HG03469 (cell line): ENCODE results near the gene SERPINE3.

Experiments
- ATAC-seq: cut with Tn5 transposase; IDR thresholded peaks from one replicate; pipeline ENCODE4 v1.9.1; 2021; ENCODE audit warnings: mild to moderate bottlenecking, moderate library complexity, moderate number of reproducible peaks; ENCODE audit not compliant: unreplicated experiment

The SERPINE3 gene

DNA sequence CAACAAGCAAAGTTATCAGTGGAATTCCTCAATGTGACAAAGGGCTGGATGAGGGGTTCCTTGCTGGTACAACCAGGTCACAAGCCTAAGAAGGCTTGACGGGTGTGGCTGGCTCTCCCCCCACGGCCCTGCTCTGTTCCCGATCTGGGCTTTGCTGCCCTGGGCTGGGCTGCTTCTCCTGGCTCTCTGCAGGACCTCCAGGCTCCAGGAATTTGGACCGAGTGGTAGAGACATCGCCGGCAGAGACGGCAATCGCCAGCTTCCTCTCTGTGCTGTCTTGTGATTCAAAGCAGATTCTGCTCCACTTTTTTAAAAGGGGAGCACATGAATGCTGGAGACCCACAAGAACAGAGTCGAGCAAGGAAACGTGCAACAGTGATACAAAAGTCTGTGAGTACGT is at the start of gene SERPINE3:
TSS of gene SERPINE3 (plus strand) at position 338 of the 400 bp plus-strand sequence. CDS start 1,401 bp downstream, outside the sequence.
- ATAC-seq, result no peak

DNA sequence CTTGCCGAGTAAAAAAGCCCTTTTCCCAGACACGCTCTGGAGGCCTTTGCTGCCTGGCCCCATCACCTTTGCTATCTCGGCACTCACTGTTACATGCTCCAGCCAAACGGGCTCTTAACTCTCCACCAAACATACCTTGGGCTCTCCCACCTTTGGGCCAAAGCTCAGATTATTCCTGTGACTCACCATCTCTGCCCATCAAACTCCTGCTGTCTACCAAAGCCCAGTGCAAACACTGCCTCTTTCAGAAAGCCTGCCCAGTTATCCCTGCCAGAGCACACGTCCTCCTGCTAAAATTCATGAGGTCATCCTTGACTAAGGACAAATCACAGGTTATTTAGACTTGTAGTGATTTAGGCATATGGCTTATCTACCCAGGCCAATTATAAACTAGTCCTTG is 48.1 kb upstream of the SERPINE3 start:
- no peak for ATAC-seq

DNA sequence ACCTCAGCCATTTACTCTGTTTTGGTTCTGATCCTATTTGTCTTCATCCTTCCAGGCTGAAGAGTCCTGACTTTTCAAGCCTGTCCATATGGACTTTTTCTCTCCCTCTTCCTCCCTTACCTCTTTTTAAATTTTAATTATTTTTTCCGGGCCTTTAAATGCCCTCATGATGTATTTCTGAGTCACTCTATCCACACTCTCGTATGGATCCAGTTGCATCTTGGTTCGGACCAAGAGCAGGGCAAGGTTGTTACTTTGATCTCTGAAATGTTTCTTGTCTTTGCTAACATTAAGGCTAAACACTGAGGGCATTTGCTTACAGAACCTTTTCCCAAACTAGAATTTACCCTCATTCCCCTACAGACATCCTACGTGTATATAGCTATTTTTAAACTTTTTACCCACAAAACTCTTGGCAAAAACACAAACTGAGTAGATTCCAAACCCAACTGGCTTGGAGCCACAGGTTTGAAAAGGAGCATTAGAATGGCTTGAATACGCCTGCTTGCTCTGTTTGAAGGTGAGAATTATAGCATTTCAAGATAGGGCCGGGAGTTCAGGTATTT is 47.4 kb upstream of the SERPINE3 start:
- ATAC-seq, result no peak

DNA sequence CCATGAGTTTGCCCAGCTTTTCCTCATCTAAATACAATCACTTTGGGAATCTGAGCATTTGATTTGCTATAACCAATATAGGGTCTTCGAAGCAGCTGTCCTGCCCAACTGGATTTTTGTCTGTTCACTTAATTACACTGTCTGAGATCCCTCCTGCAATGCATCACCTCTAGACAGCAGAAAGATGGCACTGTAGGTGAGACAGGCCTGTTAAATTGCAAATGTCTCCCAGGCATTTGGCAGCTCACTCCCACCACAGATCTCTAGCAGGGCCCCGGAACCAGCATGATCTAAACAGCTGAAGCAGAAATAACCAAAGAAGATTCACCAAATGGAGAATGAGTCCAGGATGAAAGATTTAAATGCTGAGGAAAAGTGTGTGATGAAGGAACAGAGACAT is 41.9 kb upstream of the SERPINE3 start:
- ATAC-seq, result no peak

DNA sequence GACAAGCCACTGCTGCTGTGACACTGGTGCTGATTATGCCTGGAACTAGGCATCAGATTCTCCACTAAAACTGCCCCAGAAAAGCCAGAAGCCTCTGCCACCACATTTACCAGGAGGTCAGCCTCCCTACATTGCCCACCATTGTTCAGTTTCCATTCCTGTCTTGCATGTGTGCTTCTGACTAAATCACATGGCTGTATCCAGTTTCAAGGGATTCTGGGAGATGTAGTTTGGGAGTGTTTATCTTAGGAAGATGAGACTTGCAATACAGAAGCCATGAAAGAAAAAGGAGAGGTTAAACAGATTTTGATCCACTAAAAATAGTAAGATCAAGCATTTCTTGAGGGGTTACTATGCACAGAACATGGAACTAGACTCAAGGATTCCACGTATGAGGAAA is 40.7 kb upstream of the SERPINE3 start:
- ATAC-seq, result no peak

DNA sequence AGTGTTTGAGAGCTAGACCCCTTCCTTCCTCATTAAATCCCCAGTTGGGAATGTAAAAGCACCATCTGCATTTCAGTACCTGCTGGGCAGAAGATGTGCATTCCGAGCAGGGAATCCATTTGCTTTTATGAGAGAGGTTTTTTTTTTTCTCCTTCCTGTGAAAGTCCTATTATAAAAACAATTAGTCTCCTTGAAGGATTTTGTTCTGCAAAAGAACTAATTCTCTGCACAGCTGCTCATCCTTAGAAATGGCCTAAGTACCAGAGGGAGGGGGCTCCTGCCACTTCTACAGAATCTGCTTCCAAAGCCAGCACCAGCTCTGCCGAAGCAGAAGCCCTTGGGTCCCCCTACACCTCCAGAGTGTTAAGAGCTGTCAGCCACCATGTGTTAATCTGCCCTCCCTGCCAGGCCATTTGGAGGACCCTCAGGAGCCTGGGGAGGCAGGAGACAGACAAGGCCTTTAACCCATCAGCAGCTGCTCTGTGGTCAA is 36.4 kb upstream of the SERPINE3 start:
- no peak for ATAC-seq

DNA sequence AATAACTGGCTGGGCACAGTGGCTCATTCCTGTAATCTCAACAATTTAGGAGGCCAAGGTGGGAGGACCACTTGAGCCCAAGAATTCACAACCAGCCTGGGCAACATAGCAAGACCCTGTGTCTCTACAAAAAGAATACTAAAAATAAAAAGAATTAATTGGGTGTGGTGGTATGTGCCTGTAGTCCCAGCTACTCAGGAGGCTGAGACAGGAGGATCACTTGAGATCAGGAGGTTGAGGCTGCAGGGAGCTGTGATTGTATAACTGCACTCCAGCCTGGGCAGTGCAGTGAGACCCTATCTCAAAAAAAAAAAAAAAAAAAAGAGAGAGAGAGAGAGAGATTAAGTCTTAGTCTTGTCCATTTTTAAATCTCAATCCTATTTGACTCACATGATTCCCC is 35.6 kb upstream of the SERPINE3 start:
- no peak for ATAC-seq

DNA sequence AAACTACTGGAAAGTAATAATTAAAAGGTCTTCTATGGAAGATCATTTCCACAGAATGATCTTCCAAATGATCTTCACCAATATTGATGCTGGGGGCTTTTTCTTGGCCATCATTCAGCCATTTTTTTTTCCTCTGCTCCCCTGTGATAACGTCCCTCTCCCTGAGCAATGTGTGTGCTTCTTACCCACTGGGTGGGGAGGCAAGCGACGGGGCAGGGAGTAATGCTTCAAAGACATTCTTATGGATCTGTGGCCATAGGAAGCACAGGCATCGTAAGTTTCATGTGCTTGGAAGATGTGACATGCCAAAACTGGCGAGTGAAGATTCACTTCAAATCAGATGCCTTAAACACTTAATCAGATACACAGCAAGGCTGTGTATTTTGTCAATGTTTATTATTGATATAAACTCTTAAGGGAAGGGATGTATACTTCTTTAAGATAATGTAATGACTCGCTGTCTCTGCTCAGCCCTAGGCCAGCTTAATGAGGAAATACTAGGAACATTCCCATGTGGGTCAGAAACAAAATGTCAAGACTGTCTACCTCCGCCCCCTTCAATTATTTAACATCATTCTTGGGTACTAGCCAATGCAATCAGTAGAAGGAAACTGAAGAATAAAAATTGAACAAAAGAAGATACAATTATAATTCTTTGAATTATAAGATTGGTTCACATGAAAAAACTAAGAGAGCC is 34.1 kb upstream of the SERPINE3 start:
- no peak for ATAC-seq

DNA sequence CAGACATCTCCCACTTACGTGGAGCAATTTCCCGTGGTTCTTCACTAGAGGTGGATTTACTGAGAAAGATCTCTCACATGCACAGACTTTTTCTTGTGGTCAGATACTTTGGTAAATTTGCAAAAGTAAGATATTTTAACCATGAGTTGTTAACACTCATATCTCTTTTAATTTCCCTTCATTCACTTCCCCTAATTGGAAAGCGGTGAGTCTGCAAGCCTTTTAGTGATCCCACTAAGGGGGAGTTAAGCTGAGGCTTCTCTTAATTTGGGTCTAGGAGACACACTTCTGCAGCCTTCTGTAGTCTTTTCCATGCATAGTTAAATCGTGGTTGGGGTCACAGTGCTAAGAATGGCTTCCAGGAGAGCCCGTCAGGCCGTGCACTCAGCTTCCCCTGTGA is 30.7 kb upstream of the SERPINE3 start:
- no peak for ATAC-seq

DNA sequence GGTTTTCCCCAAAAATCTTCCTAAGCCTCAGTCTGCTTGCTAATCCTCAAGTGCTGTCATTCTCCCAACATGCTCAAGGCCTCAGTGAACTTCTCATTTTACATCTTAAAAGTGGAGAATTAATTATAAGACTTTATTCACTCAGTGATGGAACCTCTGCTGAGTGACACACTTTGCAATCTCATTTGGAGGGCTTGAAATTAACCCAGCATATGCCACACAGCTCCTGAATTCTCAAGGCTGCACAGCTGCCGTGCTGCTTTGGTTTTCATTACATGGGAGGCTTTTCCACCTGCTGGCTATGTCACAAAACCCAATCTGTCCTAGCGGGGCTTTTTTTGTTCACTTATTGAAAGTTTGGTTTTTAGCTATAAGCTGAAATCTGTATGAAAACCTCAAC is 28.3 kb upstream of the SERPINE3 start:
- no peak for ATAC-seq

DNA sequence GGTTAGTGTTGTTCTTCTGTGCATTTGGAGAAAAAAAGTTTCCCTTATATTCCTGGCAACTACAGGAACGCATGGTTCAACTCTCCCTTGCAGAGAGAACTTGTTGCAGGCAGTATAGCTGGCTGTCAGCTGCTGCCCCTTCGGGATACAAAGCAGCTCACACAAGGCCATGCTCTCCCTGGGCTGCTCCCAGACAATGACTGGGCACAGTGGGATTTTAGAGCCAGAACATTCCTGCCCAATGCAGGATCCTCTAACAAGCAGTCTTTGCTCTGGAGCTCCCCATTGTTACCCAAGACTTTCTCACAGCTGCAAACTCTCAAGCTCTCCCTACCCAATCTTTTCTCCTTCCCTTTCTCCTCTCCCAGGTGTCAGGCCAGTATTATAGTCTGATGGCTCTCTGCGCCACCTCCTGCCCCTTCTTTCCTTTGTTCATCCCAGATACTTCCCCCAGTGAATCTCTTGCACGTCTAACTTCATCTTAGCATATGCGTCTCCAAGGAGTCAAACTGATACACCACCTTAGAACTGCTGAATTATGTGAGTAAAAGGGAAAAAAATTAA is 27.5 kb upstream of the SERPINE3 start:
- no peak for ATAC-seq

DNA sequence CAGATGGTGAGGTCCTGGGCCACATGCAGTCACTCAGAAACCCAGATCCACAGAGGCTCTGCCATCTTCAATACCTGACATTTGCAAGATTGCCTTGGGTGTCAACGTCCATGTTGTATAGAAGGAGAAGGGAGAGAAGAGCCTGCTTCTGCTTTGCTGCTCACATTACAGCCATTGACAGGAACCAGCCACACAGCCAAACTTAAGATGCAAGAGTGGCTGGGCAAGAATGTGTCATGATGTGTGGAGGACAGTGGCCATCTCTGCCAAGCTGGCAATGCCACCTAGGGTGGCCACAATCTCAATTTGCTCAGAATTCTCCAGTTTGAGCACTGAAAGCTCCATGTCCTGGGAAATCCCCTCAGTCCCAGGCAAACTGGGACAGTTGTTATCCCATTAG is 25.9 kb upstream of the SERPINE3 start:
- no peak for ATAC-seq

DNA sequence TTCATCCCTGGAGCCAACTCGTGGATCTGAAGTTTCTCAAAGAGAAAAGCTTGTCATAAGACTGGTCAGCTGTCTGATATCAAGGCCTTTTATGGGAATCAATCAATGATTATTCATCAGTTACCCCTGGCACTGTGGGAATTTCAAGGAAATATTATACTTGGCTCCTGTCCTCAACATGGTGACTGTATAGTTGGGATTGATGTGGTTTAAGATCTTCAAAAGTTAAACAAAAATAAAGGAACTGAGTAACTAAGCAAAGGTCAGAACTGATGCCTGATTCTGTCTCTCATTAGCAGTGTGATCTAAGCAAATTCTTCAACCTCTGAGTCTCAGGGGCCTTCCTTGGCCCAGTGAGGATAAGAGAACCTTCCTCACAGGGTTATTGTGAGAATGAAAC is 22.2 kb upstream of the SERPINE3 start:
- ATAC-seq, result no peak

DNA sequence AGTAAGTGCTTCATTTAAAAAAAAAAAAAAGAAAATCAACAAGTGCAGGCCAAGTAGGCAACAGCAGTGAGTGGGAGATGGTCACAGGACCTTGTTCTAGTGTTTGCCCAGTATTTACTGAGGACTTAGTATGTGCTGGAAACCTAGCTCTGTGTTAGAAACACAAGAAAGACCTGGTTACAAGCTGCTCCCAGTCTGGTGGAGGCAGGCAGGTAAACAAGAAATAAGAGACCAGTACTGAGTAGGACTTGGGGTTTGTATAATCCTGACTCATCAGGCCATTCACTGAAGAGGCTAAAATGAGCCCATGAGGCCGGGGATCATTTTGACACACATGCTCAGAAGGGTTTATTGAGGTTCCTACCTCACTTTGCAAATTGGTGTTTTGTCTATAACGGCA is 21.5 kb upstream of the SERPINE3 start:
- ATAC-seq, result no peak

DNA sequence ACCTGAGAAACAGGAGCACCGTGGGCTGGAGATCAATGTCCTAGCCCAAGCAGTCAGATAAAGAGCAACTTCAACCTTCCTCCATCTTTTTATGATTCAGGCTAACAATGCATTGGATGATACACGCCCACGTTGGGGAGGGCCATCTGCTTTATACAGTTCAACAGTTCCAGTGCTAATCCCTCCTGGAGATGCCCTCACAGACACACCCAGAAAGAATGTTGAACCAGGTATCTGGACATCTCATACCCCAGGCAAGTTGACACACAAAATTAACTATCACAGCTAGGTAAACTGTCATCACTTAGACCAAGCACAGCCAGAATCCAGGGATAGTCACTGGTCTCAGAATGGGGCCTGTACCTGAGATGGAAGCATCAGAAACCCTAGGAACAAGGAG is 20.6 kb upstream of the SERPINE3 start:
- no peak for ATAC-seq

DNA sequence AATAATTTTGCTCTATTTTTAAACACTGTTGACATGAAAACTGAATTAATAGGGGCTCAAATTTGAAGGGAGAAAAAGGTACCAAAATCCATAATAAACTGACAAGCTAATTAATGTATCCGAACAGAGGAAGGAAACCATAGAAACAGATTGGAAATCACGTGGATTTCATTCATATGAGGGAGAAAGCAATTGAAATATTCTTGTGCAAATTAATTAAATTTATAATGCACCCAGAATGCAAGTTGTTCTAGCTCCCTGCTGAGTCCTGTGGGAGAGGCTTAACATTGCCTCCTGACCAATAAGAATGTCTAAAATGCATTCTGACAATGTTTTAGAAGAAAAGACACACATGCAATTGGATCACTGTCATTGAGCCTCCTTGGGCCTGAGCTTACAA is 17.7 kb upstream of the SERPINE3 start:
- no peak for ATAC-seq

DNA sequence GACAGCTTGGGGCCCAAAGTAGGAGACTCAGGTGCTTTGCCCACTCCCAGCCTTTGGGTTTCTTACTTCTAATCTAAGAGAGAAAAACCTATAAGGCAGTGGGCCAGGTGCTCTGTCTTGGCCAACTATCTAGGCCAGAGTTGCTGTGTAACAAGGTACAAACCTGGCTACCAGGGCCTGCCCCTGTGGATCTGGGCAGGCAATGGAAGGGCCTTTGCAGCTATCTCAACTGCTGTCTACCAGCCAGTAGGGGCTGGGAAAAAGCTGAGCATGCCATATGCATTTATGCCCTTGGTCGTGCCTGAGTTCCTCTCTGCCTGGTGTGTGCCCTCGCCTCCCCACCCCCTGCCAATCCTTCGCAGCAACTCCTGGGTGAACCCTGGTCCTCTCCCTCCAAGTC is 16.7 kb upstream of the SERPINE3 start:
- ATAC-seq, result no peak

DNA sequence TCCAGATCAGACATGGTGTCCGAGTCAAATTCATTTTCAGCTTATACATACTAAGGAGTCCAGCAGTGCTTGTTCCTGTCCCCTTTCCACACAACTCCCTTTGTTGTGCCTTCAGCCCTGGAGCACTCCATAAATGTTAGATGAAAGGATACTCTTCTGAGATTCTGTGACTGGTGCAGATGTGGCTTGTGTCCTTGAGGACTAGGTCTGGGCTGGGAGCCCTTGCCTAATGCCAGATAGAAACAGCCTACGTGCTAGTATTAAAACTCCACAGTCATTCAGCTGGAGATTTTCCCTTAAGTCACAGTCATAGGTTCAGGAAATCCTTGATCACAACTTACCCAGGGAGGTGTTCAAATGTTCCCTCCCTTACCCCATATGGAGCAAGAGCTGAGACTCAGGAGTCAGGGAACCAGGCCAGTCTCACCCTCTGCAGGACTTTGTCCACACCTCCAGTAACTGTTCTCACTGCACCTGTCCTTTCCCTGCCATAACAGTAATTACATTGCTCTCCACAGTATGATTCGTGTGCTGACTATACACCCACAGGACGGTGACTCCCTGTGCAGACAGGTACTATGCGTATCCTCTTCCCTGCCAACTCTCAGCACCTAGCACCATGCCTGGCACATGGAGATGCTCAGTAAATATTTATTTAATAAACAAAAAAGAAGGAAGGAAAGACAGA is 15.5 kb upstream of the SERPINE3 start:
- ATAC-seq, result no peak

DNA sequence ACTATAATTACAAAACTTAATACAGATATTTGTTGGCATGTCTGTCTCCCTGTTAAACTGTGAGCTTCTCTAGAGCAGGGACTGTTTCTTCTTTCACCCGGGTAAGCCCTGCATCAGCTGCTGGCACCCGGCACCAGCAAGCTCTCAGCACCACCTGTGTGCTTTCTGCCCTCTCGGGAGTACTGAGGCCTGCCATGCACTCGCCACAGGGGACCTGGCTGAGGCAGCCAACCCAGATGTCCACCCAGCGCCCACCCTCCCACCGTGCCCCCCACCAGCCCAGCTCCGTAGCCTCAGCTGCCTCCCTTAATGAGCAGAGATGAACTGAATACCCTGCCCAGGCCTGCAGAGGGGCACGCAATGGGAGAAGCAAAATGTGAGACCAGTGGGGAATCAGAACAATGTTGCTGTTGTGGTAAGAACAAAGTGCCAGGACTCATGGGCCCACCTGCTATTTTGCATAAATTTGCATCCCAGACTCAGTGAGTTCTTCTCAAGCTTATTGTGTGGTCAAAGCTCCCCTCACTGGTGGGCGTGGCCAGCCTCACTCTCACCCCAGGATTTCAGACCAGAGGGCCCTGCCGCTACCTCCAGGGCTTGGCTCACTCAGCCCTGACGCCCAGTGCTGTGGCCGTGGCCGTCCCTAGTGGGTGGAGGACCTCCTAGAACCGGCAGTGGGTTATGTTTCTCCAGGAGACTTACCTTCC is 14.6 kb upstream of the SERPINE3 start:
- ATAC-seq, result no peak

DNA sequence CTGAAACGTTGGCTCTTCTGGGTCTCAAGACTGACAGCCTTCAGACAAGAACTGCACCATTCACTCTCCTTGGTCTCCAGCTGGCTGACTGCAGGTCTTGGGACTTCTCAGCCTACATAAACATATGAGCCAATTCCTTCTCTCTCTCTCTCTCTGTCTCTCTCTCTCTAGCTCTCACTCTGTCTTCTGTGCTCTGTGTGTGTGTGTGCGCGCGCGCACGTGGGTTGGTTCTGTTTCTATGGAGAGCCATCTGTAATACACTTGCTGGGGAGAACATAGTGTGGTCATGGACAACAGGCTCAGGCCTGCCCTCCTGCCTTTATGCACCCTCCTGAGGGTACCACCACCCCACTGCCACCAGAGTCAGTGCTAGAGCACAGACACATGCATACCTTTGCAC is 13.7 kb upstream of the SERPINE3 start:
- ATAC-seq, result no peak

DNA sequence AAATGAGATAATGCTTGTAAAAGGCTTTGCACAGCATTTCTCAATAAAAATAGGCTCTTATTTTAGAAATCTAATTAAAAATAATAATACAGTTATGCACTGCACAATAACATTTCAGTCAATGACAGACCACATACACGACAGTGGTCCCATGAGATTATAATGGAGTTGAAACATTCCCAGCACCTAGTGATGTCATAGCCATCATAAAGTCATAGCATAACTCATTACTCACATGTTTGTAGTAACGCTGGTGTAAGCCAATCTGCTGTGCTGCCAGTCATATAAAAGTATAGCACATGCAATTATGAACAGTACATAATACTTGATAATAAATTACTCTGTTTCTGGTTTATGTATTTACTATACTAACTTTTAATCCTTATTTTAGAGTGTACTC is 12.7 kb upstream of the SERPINE3 start:
- no peak for ATAC-seq
